HL-60 (cell line): ENCODE data around the gene IDH2.

Experiments
- DNase-seq, 2 experiments: peaks; one replicate each; pipeline ENCODE4 v3.0.0-alpha.2; 2010 to 2020; ENCODE audit warnings: low read depth in 1 of 2, low spot score in 1 of 2
- H3K27ac ChIP-seq: fragments of 250-450 bp; sonication (Bioruptor Pico); replicated peaks from 2 replicates; pipeline ENCODE4 v1.5.1; 2020; ENCODE audit warnings: mild to moderate bottlenecking, moderate library complexity
- H3K27me3 ChIP-seq: fragments of 250-450 bp; sonication (Bioruptor Pico); 2 replicates; pipeline ENCODE4 v1.5.1; 2021; ENCODE audit warnings: mild to moderate bottlenecking, moderate library complexity; ENCODE audit not compliant: insufficient read depth, poor library complexity, severe bottlenecking
- H3K4me3 ChIP-seq: replicated peaks from 2 replicates; pipeline ENCODE4 v1.5.1; 2011; ENCODE audit warnings: mild to moderate bottlenecking, control low read depth, low read length; ENCODE audit not compliant: insufficient read depth
- CTCF ChIP-seq: IDR thresholded peaks from one replicate; pipeline ENCODE4 v1.5.1; 2011; ENCODE audit warnings: low read length, control low read depth, inconsistent platforms; ENCODE audit not compliant: insufficient read depth
- GABPA ChIP-seq: IDR thresholded peaks from 2 replicates; pipeline ENCODE4 v1.6.1; 2012; ENCODE audit warnings: low read depth
- POLR2AphosphoS5 ChIP-seq: IDR thresholded peaks from 2 replicates; pipeline ENCODE4 v1.6.1; 2012; ENCODE audit warnings: low read depth
- SPI1 ChIP-seq: IDR thresholded peaks from 2 replicates; pipeline ENCODE4 v1.6.1; 2012; ENCODE audit warnings: low read depth, mild to moderate bottlenecking, borderline replicate concordance
- TF ChIP-seq, protein P1 (sequence below): IDR thresholded peaks from 2 replicates; pipeline ENCODE4 v1.6.1; 2012; ENCODE audit warnings: low read depth; ENCODE audit not compliant: insufficient replicate concordance

Gene IDH2

DNA sequence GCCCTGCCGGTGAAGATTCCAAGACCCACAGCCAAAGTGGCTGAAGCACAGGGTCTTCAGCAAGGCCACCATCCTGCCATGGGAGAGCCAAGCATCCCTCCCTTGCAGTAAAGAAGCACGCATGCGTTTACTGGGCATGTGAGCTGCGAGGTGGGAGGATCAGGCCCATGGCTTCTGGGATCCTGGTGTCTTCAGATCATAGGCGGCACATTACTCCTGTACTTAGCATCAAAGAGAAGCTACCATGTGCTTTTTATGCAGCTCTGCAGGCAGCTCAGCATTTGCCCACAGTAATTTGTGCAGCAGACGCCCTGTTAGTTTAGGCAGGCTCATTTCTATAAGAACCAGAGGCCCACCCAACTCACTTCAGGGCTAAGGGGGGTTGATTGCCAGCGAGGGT lies 45.7 kb downstream of the IDH2 start:
- Histone ChIP-seq H3K27me3 (no peaks in the 10 kb centered on the region), H3K4me3 (no peak overlapping the region), H3K27ac (no peak overlapping the region)
- no peak for TF ChIP-seq CTCF
- no peak for TF ChIP-seq POLR2AphosphoS5
- TF ChIP-seq, protein P1, sequence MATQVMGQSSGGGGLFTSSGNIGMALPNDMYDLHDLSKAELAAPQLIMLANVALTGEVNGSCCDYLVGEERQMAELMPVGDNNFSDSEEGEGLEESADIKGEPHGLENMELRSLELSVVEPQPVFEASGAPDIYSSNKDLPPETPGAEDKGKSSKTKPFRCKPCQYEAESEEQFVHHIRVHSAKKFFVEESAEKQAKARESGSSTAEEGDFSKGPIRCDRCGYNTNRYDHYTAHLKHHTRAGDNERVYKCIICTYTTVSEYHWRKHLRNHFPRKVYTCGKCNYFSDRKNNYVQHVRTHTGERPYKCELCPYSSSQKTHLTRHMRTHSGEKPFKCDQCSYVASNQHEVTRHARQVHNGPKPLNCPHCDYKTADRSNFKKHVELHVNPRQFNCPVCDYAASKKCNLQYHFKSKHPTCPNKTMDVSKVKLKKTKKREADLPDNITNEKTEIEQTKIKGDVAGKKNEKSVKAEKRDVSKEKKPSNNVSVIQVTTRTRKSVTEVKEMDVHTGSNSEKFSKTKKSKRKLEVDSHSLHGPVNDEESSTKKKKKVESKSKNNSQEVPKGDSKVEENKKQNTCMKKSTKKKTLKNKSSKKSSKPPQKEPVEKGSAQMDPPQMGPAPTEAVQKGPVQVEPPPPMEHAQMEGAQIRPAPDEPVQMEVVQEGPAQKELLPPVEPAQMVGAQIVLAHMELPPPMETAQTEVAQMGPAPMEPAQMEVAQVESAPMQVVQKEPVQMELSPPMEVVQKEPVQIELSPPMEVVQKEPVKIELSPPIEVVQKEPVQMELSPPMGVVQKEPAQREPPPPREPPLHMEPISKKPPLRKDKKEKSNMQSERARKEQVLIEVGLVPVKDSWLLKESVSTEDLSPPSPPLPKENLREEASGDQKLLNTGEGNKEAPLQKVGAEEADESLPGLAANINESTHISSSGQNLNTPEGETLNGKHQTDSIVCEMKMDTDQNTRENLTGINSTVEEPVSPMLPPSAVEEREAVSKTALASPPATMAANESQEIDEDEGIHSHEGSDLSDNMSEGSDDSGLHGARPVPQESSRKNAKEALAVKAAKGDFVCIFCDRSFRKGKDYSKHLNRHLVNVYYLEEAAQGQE, result no peak
- TF ChIP-seq SPI1, result no peak
- TF ChIP-seq GABPA, result no peak
- no peak for DNase-seq

- TF ChIP-seq, protein P1, result no peak
- TF ChIP-seq CTCF (no peak), GABPA (no peak), SPI1 (no peak)
- DNase-seq, result no peak
- H3K4me3 ChIP-seq, result no peak overlapping the region
- no peak overlapping the region for H3K27ac ChIP-seq
- no peaks in the 10 kb centered on the region for H3K27me3 ChIP-seq
These were observed 47.1 kb downstream of the IDH2 start for GRCh38 chr15:90055182-90055581.

- Histone ChIP-seq H3K27me3 (no peaks in the 10 kb centered on the region), H3K4me3 (no peak overlapping the region), H3K27ac (no peak overlapping the region)
- TF ChIP-seq POLR2AphosphoS5, result no peak
- TF ChIP-seq, protein P1, result no peak
- TF ChIP-seq CTCF, result no peak
- no peak for TF ChIP-seq SPI1
- no peak for TF ChIP-seq GABPA
- no peak for DNase-seq
These were observed 47.6 kb downstream of the IDH2 start for GRCh38 chr15:90054618-90055097.
